ENCODE measurements around the gene DNAJB12.
A peak's percentile ranks its signal among the peaks of the same experiment; 100 is the strongest.

DNAJB12 gene

GRCh38 chr10:72320676-72321247 lies 34.0 kb downstream of the DNAJB12 start:
- TF ChIP-seq CTCF (IDR thresholded peaks at IDR 0.05; ENCODE audit: low read depth, low read length, missing control alignments): no peak
- DNase-seq (ENCODE audit: low read depth): peak; percentile 80
- no peak overlapping the region for H3K4me3 ChIP-seq (ENCODE audit: low read depth, low read length)
- in situ Hi-C loops (cut with HindIII; ENCODE audit: low sequenced_read_pairs): loop anchor here (5.0 to 25.0 kb wide), 2 partner anchors 193 to 433 kb away; no protein-coding TSS in a partner anchor

GRCh38 chr10:72319416-72320254 lies 35.1 kb downstream of the DNAJB12 start:
- peak overlapping the region; percentile 24 for H3K4me3 ChIP-seq (ENCODE audit: low read depth, low read length)
- TF ChIP-seq CTCF (IDR thresholded peaks at IDR 0.05; ENCODE audit: low read depth, low read length, missing control alignments): no peak
- in situ Hi-C loops (cut with HindIII; ENCODE audit: low sequenced_read_pairs): loop anchor here (5.0 to 25.0 kb wide), 2 partner anchors 192 to 432 kb away; no protein-coding TSS in a partner anchor
- no peak for DNase-seq (ENCODE audit: low read depth)

- H3K4me3 ChIP-seq (ENCODE audit: low read depth, low read length): no peak overlapping the region
- TF ChIP-seq CTCF (IDR thresholded peaks at IDR 0.05; ENCODE audit: low read depth, low read length, missing control alignments): no peak
- in situ Hi-C loops (cut with HindIII; ENCODE audit: low sequenced_read_pairs): loop anchor here (25.0 kb wide), 1 partner anchor 431 kb away; no protein-coding TSS in a partner anchor
- DNase-seq (ENCODE audit: low read depth): no peak
Measured at GRCh38 chr10:72318418-72319262, 36.1 kb downstream of the DNAJB12 start.

- TF ChIP-seq CTCF (IDR thresholded peaks at IDR 0.05; ENCODE audit: low read depth, low read length, missing control alignments): no peak
- no peak for DNase-seq (ENCODE audit: low read depth)
- H3K4me3 ChIP-seq (ENCODE audit: low read depth, low read length): no peak overlapping the region
- in situ Hi-C loops (cut with HindIII; ENCODE audit: low sequenced_read_pairs): loop anchor here (25.0 kb wide), 1 partner anchor 430 kb away; no protein-coding TSS in a partner anchor
Measured at GRCh38 chr10:72316748-72317435, 37.8 kb downstream of the DNAJB12 start.

GRCh38 chr10:72316386-72316700 lies 38.4 kb downstream of the DNAJB12 start:
- no peak overlapping the region for H3K4me3 ChIP-seq (ENCODE audit: low read depth, low read length)
- no peak for TF ChIP-seq CTCF (IDR thresholded peaks at IDR 0.05; ENCODE audit: low read depth, low read length, missing control alignments)
- in situ Hi-C loops (cut with HindIII; ENCODE audit: low sequenced_read_pairs): loop anchor here (25.0 kb wide), 1 partner anchor 429 kb away; no protein-coding TSS in a partner anchor
- DNase-seq (ENCODE audit: low read depth): no peak
